Glutamatergic neuron (in vitro differentiated cells): ENCODE data around the gene TSEN54. TPM values are rescaled to one million over a fixed set of nuclear protein-coding genes. Genes with fewer than 3 reads are reported as not detected.

ENCODE experiments used
- DNase-seq: peaks from one replicate; pipeline ENCODE4 v3.0.0; 2022
- H3K27ac Mint-ChIP-seq: one replicate; pipeline ENCODE4 v1.8.0; 2020; ENCODE audit warnings: mild to moderate bottlenecking, mixed read lengths, inconsistent platforms; ENCODE audit not compliant: unreplicated experiment
- H3K27me3 Mint-ChIP-seq: one replicate; pipeline ENCODE4 v1.8.0; 2020; ENCODE audit warnings: mild to moderate bottlenecking, moderate library complexity, mixed read lengths, inconsistent platforms; ENCODE audit not compliant: unreplicated experiment
- H3K36me3 Mint-ChIP-seq: one replicate; pipeline ENCODE4 v1.8.0; 2020; ENCODE audit warnings: mild to moderate bottlenecking, mixed read lengths, inconsistent platforms; ENCODE audit not compliant: unreplicated experiment
- H3K4me1 Mint-ChIP-seq: one replicate; pipeline ENCODE4 v1.8.0; 2020; ENCODE audit warnings: mild to moderate bottlenecking, low read depth, mixed read lengths, inconsistent platforms; ENCODE audit not compliant: unreplicated experiment
- H3K4me3 Mint-ChIP-seq: one replicate; pipeline ENCODE4 v1.8.0; 2020; ENCODE audit warnings: mild to moderate bottlenecking, mixed read lengths, inconsistent platforms; ENCODE audit not compliant: unreplicated experiment
- H3K9me3 Mint-ChIP-seq: one replicate; pipeline ENCODE4 v1.8.0; 2020; ENCODE audit warnings: mild to moderate bottlenecking, moderate library complexity, mixed read lengths, inconsistent platforms; ENCODE audit not compliant: unreplicated experiment
- total RNA-seq: library from RNA; stranded (reverse); fragmentation: NEBNext Ultra II Directional; extraction: Animal tissue kit (Norgen Biotek cat#: 25700); gene quantifications from one replicate; pipeline ENCODE4 v1.2.1, GENCODE V29; 2021; ENCODE audit not compliant: unreplicated experiment
- TF ChIP-seq, protein P1 (sequence below): fragments of 200-600 bp; sonication (generic); IDR thresholded peaks from one replicate; pipeline ENCODE4 v1.5.0; 2021; ENCODE audit not compliant: partially characterized antibody, unreplicated experiment

The TSEN54 gene
- total RNA-seq, 1 donor from 2014 or later, result 26.6 TPM

DNA sequence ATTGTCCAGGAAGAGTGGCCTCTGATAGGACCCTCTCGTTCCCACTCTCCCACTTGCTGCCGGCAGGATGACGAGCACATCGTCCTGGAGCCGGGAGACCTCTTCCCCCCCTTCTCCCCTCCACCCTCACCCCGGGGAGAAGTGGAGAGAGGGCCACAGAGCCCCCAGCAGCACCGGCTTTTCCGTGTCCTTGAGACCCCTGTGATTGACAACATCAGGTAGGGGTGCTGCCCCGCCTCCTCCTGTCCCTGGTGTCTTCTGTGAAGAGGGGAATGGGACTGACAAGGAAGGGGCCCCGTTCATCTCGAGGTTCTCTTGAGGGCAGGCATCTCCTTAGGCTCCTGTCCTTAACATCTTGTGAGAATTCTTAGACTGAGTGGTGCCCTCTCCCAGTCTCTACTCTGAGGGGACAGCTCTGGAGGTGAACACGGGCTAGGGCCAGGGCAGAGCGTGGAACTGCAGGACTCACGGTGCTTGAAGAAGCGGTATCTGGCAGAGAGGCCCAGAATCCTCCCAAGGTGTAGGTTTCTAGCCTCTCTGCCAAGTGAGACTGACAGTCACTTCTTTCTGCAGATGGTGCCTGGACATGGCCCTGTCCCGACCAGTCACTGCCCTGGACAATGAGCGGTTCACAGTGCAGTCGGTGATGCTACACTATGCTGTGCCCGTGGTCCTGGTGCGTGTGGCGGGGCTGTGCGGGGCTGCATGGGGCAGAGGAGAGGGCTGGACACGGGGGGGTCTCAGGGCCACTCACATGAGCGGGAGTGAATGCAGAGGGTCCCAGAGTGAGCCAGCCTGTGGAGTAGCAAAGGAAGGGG, 27.4 kb upstream of the TSEN54 start:
- no peaks in the 10 kb centered on the region for H3K4me1 Mint-ChIP-seq

DNA sequence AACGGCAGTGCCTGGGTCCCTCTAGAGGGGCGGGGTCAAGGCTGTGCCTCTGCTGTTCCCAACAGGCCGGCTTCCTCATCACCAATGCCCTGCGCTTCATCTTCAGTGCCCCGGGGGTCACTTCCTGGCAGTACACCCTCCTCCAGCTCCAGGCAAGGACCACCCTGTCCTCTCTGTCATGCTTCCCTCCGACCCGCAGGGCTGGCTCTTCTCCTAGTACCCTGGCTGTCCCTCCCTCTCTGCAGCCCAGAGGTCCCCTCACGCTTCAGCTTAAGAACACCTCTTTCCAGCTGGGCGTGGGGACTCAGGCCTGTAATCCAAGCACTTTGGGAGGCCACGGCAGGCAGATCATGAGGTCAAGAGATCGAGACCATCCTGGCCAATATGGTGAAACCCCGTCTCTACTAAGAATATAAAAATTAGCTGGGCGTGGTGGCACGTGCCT, 26.8 kb upstream of the TSEN54 start:
- no peak for DNase-seq
- H3K36me3 Mint-ChIP-seq, result no peaks in the 10 kb centered on the region
- H3K4me3 Mint-ChIP-seq, result no peak overlapping the region
- H3K4me1 Mint-ChIP-seq, result peaks cover 3% of the 10 kb centered on the region
- TF ChIP-seq, protein P1, sequence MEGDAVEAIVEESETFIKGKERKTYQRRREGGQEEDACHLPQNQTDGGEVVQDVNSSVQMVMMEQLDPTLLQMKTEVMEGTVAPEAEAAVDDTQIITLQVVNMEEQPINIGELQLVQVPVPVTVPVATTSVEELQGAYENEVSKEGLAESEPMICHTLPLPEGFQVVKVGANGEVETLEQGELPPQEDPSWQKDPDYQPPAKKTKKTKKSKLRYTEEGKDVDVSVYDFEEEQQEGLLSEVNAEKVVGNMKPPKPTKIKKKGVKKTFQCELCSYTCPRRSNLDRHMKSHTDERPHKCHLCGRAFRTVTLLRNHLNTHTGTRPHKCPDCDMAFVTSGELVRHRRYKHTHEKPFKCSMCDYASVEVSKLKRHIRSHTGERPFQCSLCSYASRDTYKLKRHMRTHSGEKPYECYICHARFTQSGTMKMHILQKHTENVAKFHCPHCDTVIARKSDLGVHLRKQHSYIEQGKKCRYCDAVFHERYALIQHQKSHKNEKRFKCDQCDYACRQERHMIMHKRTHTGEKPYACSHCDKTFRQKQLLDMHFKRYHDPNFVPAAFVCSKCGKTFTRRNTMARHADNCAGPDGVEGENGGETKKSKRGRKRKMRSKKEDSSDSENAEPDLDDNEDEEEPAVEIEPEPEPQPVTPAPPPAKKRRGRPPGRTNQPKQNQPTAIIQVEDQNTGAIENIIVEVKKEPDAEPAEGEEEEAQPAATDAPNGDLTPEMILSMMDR, result no peak
- no peak overlapping the region for H3K27ac Mint-ChIP-seq
- H3K9me3 Mint-ChIP-seq, result peaks cover 6% of the 10 kb centered on the region
- H3K27me3 Mint-ChIP-seq, result peaks cover 9% of the 10 kb centered on the region

More for the DNA sequence above, 27.4 kb upstream of the TSEN54 start:
- H3K36me3 Mint-ChIP-seq, result no peaks in the 10 kb centered on the region
- no peak overlapping the region for H3K4me3 Mint-ChIP-seq
- peaks cover 4% of the 10 kb centered on the region for H3K9me3 Mint-ChIP-seq
- DNase-seq, result no peak
- peaks cover 9% of the 10 kb centered on the region for H3K27me3 Mint-ChIP-seq
- TF ChIP-seq, protein P1, result no peak
- H3K27ac Mint-ChIP-seq, result no peak overlapping the region

DNA sequence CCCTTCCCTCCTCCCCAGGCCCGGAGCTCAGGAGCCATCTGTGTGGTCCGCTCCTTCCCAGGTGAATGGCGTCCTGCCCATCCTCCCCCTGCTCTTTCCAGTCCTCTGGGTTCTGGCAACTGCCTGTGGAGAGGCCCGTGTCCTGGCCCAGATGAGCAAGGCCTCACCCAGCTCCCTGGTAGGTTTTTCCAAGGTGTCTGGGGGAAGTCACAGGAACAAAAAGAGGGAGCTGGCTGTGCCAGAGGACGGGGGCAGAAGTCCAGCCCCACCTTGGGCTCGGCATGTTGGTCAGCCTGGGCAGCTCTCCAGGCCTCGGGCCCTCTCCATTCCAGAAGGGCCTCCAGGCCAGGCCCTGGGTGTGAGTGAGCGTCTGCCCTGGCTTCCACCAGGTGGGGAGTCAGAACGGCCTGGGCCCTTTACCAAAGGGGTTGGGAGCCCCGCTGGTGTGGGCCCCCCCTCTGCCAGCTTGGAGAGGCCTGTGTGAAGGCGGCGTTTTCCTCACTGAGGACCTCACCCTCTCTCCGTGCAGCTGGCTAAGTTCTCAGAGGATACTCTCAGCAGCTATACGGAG, 26.1 kb upstream of the TSEN54 start:
- Mint-ChIP-seq H3K27me3 (peaks cover 9% of the 10 kb centered on the region), H3K27ac (no peak overlapping the region), H3K9me3 (peaks cover 4% of the 10 kb centered on the region), H3K4me3 (no peak overlapping the region), H3K36me3 (no peaks in the 10 kb centered on the region), H3K4me1 (peaks cover 3% of the 10 kb centered on the region)
- TF ChIP-seq, protein P1, result no peak
- no peak for DNase-seq

GRCh38 chr17:75490953-75491649, 25.2 kb upstream of the TSEN54 start:
- Mint-ChIP-seq H3K4me3 (no peak overlapping the region), H3K36me3 (no peaks in the 10 kb centered on the region), H3K27ac (no peak overlapping the region), H3K4me1 (peaks cover 3% of the 10 kb centered on the region), H3K27me3 (peaks cover 9% of the 10 kb centered on the region), H3K9me3 (peaks cover 4% of the 10 kb centered on the region)
- DNase-seq, result no peak
- TF ChIP-seq, protein P1, result no peak
